Vagina (tissue), 2 donors: ENCODE measurements around the gene FANCC.

Experiments
- CTCF ChIP-seq, 3 experiments: fragments of 450-650 bp in 2 of 3; fragments of 200-600 bp in 1 of 3; sonication (generic) in 1 of 3; IDR thresholded peaks; one replicate each; pipeline ENCODE4 v1.5.1; 2017 to 2019; ENCODE audit warnings: antibody characterized with exemption in 3 of 3, mild to moderate bottlenecking in 2 of 3, moderate library complexity in 2 of 3
- POLR2A ChIP-seq, 2 donors: fragments of 450-650 bp; IDR thresholded peaks; one replicate each; pipeline ENCODE4 v1.6.1; 2017; ENCODE audit warnings: antibody characterized with exemption in 2 of 2, mild to moderate bottlenecking in 2 of 2, moderate library complexity in 2 of 2
- POLR2AphosphoS5 ChIP-seq, 2 donors: sonication (generic); formaldehyde crosslinking; IDR thresholded peaks; one replicate each; pipeline ENCODE4 v1.9.0; 2017; ENCODE audit warnings: antibody characterized with exemption in 2 of 2, mild to moderate bottlenecking in 2 of 2, low read depth in 1 of 2; ENCODE audit not compliant: insufficient read depth in 1 of 2

- no peak for TF ChIP-seq CTCF (IDR thresholded peaks at IDR 0.05)
- TF ChIP-seq POLR2A (IDR thresholded peaks at IDR 0.05): no peak
- TF ChIP-seq POLR2AphosphoS5 (IDR thresholded peaks at IDR 0.05; ENCODE audit: insufficient read depth in 1 of 2, low read depth in 1 of 2): no peak
Measured at GRCh38 chr9:95177617-95178016, 139.9 kb downstream of the FANCC start.
